ENCODE measurements around the gene SIGLEC15.
"Not testable (repeated sequence)": the region's sequence is repeated elsewhere in the genome, so short reads cannot be mapped to it uniquely, and the experiment has no call there.

The SIGLEC15 gene, protein sequence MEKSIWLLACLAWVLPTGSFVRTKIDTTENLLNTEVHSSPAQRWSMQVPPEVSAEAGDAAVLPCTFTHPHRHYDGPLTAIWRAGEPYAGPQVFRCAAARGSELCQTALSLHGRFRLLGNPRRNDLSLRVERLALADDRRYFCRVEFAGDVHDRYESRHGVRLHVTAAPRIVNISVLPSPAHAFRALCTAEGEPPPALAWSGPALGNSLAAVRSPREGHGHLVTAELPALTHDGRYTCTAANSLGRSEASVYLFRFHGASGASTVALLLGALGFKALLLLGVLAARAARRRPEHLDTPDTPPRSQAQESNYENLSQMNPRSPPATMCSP

DNA sequence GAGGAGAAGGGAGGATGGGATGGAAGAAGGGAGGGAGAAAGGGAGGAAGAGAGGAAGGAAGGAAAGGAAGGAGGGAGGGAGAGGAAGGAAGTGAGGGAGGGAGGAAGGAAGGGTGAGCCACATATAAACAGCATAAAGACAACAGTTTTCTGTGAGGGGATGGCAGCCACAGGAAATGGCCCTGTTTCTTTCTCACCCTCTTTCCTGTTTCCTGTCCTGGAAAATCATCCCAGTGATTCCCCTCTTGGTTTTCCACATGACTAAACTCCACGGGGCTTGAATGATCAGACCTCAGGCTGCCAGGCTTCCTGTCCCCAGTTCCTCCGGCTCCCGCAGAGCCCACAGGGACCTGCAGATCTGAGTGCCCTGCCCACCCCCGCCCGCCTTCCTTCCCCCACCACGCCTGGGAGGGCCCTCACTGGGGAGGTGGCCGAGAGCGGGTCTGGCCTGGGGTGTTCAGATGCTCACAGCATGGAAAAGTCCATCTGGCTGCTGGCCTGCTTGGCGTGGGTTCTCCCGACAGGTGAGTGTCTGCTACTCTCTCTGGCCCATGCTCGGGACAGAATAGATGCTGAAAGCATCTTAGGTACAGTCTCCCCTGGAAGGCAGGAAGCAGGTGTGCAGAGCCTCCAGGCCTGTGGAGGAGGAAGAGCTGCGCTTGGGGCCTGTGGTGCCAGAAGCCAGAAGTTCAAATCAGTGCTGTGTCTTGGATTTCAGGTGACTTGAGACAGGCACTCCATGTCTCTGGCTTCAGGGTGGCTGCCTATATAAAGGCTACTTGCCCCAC, at the start of gene SIGLEC15:
Gene SIGLEC15 (plus strand): TSS at position 418 of the 787 bp plus-strand sequence. CDS start 54 bp downstream, at position 472.
- no peak for DNase-seq (ENCODE audit: low read depth, low spot score)

DNA sequence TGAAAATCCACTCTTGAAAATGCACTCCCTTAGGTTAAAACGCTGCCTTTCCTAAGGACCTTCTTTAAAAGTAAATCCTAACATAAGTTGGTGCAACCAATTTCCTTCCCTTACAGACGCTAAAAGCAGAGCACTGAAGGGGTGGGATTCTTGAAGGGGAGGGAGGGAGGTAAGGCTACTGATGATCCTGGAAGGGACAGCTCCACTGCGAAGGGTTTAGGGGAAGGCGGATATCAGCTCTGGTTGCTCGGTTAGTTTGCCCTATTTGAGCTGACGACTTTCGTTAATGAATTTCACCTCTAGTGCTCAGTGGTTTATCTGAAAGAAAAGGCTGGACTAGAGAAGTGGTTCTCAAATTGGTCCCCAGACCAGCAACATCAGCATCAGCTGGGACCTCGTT, 49.7 kb upstream of the SIGLEC15 start:
- DNase-seq (ENCODE audit: low read depth, low spot score) = no peak

DNA sequence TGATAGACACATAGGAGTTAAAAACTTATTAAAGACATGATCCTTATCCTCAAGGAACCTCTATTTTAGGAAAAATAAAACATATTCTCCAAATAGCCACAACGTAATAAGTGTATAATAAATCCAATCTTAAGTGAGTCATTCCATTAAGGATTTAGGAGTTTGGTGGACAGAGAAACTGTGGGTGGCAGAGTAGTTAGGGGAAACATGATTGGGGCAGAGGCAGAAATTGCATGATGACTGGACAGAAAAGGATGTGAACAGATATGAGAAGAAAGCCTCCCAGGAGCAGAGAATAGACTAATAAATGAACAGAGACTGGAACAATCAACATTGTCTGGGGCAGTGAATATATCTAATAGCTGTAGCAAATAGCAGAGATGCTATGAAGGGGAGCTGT, 48.1 kb upstream of the SIGLEC15 start:
- no peak for DNase-seq (ENCODE audit: low read depth, low spot score)

DNA sequence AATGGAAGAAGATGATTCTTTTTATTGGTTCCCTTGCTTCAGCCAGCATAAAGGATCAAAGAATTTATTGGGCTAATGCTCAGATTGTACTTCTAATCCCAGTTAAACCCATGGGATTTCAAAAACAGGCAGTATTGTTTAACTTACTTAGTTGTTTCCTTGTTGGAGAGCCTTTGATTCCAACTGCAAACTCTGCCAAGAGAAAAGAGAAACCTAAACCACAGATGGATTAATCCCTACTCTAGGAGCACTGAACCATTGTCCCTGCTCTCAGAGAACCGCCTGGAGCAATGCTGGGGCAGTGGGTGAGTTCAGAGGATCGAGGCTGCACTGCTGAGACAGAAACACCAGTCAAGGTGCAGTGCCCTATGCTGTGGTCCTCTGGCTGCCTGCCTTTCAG, 44.9 kb upstream of the SIGLEC15 start:
- no peak for DNase-seq (ENCODE audit: low read depth, low spot score)

DNA sequence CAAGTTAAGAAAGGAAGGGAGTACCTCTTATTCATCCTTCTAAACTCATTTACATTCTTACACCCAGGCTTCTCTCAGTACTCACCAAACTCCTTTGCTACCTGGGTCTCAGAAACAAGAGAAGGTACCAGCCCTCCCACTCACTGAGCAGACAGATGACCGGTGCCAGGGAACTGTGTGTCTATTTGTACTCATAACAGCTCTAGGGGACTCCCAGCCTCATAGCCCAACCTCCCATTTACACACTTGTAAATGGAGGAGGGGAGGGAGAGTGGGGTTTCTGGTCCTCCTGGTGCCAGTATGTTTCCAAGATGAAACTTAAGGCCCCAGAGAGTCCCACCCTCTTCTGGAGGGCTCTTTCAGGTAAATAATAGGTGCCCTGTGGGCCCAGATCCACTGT, 42.8 kb upstream of the SIGLEC15 start:
- no peak for DNase-seq (ENCODE audit: low read depth, low spot score)

DNA sequence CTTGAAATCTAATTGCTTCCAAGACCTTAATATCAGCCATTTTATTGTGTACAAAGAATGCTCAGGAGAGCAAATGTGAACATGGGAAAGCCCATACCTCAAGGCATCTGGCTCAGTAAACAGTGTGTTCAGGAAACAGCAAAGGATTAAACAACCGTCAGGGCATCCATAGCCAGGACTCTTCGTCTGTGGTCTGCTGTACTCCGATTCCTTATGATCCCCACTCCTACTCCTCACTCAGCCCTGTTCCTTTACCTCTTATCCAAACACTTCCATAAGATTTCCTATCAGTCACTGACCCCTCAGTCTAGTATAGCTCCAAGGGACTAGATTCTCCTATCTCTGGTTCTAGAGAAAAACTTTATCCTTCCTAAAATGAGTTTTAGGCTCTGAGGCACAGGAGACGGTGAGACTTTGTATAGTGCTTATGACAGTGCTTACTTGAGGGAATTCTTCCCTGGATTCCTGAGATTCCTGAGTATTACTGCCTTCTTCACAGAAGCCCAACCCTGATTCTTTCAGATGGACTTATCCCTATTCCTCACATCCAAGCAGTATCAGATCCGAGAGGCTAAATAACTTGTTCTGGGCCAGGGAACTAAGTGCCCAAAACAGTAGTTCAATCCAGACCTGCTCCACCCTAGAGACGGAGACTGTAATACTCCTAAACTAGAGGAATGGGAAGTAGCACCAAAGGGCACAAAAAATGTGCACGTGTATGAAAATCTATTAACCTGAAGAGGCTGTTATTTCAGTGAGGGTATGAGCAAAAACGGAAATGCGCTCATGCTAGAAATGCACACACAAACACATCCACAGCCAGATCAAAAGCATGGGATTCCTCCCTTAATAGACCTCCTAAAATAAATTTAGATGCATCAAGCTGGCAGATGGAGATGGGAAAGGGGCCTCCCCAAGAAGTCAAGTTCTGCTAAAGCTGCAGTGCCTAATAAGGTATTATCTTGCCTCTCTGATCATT, 42.1 kb upstream of the SIGLEC15 start:
- DNase-seq (ENCODE audit: low read depth, low spot score) = peak; percentile 50

DNA sequence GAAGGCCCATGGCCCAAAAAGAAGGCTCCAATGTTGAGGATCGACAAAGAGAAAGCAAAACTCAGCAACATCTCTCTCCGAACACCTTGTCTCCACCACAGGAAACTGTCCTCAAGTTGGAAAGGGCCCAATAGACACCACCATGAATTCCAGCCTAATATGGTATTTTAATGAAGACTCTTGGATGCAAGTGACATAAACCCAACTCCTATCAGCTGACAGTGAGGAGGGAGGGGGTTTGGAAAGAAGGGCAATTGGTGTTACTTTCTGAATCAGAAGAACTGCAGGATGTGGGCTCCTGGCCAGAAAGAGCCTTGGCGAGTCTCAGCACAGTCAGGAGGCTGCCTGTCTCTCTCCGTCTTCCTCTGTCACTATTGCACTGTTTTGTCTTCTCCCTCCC, 40.3 kb upstream of the SIGLEC15 start:
- no peak for DNase-seq (ENCODE audit: low read depth, low spot score)

DNA sequence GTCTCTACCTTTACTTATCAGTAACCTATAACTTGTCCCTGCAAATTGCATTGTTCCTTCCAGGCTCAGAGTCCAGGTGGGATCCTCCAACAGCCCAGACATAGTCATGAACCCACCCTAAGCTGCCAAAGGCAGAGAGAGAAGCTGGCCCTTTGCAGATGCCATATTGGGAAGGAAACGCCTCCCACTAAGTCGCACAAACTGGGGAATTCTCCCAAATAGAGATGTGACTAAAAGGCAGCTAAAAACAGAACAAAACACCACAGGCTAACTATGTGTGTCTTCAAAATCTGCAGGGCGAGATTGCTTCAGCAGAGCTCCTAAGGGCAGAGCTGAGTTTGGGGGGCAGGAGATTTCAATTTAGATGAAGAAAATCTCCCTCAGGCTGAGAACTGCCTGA, 38.5 kb upstream of the SIGLEC15 start:
- no peak for DNase-seq (ENCODE audit: low read depth, low spot score)

DNA sequence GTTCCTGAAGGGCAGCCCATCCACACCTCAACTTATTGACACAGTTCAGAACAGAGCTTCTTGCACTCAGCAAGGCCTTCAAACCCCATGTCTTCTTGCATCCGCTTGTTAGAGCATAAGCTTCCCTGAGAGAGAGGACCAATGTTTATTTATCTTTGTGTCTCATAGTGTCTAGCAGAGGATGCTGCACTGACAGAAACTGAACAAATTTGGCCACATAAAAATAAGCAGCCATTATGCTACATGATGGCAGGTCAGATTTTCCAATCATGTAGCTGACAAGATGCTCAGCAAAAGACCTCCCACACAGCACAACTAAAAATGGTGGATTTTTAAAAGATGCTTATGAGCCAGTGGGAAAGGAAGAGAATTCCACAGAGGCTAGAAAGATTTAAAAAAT, 38.1 kb upstream of the SIGLEC15 start:
- DNase-seq (ENCODE audit: low read depth, low spot score) = no peak

DNA sequence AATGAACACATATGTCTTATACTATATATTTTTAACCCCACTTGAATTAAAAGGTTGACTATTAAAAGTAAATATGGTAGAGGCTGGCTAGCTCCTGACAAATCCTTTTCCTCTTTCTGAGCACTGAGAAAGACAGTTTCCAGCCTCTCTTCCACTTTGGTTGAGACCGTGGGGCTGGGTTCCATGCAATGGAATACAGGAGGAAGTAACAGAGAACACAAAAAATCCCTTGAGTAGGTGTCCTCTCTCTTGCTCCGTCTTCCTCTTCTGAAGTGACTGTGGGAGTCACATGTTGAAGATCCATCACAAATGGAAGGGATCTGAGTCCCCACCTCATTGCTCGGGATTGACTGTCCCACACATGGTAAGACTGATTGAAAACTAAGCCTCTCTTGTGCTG, 36.6 kb upstream of the SIGLEC15 start:
- DNase-seq (ENCODE audit: low read depth, low spot score) = no peak

DNA sequence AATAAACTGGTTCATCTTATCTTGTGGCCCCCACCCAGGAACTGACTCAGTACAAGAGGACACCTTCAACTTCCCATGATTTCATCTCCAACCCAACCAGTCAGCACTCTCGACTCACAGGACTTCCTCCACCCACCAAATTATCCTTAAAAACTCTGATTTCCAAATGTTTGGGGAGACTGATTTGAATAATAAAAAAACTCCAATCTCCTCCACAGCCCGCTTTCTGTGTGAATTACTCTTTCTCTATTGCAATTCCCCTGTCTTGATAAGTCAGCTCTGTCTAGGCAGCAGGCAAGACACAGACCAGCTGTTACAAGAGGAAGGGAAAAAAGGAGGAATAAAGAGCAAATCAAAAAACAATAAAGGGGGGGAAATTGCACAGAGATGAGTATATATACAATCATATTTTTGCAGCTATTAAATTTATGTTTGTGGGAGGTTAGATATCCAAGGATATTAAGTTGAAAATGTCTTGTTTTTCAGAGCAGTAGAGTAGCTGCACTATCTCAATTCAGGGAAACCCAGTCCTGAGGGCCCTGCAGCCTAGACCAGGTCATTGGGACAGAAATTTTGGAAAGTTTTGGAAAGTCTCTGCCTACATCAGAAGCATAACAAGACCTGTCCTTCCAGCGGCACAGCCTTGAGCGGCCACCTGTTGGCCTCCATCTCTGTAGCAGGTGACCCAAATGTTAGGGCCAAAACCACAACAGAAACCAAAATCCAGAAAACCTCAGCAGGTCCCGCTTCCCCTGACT, 32.8 kb upstream of the SIGLEC15 start:
- DNase-seq (ENCODE audit: low read depth, low spot score) = no peak

DNA sequence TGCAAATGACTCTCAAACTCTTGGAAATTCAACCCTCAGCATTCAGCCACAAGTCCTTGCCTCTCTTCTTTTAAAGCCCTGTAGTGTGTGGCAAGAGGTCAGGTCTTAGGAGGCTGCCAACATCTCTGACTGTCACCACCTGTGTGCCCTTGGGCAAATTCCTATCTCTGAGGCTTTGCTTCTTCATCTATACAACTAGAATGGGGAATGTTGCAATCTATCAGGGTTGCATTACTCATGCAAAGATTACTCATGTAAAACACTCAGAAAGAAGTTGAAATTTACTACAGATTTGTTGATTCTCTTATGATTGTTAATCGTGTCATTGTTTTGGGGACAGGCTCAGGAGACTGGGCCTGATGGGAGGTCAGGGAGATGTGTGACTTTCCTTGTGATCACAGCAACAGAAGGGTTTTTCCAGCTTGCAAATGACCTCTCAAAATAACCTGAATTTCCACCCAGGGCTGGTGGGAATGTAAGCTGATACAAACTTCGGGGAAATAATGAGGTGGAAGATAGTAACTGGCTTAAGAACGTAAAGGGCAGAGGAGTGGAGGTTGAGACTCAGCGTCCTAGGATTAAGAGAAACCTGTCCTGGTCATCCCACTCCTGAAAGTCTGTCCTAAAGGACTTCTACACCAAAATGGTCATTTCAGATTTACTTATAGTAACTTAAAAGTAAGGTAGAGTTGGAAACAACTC, 32.1 kb upstream of the SIGLEC15 start:
- no peak for DNase-seq (ENCODE audit: low read depth, low spot score)

DNA sequence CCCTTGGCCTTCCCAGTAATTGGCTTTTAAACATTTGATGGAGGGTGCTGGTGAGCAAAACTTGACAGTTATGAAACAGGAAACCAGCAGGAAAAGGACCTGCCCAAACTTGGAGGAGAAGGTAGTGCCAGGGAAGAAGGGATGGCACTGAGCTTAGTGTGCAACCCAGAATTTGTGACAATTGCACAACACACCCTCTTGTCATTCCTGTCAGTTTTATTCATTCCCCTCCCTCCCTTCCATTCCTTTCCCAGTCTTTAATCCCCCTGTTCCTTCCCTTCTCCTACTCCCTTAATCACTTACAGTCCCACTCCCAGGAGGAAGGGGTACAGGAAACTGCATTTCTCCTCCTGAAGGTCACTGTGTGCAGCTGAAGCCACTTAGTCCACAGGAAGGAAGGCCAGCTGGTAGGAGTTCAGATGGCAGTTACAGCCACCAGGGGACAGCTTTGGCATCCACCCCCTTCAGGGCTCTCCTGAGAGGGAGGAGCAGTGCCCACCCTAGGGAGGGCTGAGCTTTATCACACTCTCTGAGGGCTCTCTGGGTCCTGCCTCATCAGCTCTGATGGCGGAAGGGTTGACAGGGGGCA, 24.0 kb upstream of the SIGLEC15 start:
- no peak for DNase-seq (ENCODE audit: low read depth, low spot score)

DNA sequence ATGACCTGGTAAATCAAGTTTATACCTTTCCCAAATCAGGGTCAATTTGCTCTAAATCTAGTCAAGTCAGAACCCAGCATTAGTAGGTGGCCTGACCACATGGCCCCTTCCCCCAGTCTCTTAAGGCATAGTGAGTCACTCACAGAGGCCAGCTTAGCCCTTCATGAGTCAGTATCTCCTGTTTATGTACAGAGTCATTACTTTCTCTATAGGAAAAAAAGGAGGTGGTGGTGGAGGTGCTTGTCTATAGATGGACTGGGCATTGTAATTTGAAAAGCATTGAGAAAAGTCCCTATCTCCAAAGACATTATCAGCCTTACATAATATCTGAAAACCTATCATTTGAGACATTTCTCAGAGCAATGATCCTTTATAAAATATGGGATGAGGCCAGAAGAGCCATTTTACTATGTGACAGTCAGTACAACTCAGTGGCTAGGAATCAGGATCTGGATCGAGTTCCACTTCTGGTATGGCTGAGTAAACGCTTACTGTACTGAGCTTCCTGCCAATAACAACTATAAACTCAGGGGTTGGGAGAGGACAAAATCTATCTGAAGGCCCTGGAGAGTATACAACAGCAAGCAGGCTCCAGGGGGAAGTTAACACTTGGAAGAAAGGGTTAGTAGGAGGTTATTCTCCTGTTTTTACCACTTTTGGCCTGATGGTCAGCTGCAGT, 22.5 kb upstream of the SIGLEC15 start:
- no peak for DNase-seq (ENCODE audit: low read depth, low spot score)

DNA sequence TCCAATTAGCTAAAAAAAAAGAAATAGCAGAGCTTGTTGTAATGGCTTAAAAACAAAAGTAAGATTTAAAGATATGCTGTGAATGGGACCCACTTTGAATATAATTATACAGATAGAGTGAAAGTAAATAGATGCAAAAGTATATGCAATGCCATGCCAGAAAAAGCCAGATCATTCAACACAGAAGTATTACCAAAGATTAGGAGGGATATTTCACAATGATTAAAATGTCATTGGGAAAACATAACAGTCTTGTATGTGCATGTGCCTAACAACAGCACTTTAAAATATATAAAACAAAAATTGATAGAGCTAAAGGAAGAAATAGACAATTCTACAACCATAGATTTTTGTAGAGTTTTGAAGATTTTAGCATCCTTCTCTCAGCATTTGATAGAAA, 19.9 kb upstream of the SIGLEC15 start:
- DNase-seq (ENCODE audit: low read depth, low spot score) = no peak

DNA sequence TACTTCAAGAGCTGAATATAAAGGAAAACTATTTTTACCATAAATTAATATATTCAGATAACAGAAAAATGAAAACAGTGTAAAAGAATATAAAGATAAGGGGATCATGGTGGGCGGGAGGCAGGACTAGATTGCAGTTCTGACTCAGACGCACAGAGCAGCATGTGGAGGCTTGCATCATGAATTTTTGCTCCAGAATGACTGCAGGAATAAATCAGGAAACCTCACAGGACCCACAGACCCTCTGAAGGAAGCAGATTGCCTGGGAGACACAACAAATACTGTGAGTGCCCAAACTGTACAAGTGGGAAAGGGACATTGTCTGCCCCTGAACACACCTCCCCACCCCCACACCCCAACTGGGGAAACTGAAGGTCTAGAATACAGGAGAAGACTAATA, 19.2 kb upstream of the SIGLEC15 start:
- no peak for DNase-seq (ENCODE audit: low read depth, low spot score)

DNA sequence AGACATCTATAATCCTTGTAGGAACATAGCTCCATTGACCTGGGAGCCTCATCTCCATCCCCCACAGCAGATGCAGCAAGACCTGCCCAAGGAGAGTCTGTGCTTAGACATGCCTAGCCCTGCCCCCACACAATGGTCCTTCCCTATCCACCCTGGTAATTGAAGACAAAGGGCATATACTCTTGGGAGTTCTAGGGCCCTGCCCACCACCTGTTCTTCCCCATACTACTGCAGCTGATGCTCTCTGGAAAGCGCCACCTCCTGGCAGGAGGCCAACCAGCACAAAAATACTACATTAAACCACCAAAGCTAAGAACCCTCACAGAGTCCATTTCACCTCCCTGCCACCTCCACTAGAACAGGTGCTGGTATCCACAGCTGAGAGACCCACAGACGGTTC, 18.3 kb upstream of the SIGLEC15 start:
- DNase-seq (ENCODE audit: low read depth, low spot score) = peak; percentile 57

DNA sequence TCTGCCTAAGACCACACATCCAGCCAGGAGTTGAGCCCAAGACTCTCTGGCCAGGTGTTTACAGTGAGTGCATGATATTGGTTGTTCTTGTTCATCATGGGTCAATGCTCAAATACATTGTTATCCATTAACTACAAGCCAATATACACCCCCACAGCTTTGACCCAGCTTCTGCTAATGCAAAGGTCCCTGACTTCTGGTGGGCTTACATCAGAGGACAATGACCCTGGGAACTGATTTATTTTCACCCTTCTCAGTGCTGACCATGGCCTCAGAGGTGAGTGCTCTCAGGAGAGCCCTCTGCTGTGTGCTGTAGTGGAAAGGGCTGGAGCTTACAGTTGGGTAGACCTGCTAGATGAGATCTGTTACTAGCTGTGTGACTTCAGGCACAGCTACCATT, 10.7 kb upstream of the SIGLEC15 start:
- not testable (repeated sequence) for DNase-seq (ENCODE audit: low read depth, low spot score)

DNA sequence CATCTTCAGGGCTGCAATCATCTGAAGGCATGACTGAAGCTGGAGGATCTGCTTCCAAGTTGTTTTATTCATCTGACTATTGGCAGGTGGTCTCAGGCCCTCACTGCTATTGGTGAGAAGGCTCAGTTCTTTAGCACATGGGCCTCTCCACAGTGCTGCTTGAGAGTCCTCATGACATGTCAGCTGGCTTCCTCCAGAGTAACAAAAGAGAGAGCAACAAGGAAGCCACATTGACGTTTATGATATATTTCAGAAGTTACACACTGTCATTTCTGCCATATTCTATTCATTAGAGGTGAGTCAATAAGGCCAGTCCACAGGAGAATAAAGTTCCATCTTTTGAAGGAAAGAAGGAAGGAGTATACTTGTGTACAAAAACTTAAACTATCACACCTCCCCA, 7.9 kb upstream of the SIGLEC15 start:
- no peak for DNase-seq (ENCODE audit: low read depth, low spot score)

DNA sequence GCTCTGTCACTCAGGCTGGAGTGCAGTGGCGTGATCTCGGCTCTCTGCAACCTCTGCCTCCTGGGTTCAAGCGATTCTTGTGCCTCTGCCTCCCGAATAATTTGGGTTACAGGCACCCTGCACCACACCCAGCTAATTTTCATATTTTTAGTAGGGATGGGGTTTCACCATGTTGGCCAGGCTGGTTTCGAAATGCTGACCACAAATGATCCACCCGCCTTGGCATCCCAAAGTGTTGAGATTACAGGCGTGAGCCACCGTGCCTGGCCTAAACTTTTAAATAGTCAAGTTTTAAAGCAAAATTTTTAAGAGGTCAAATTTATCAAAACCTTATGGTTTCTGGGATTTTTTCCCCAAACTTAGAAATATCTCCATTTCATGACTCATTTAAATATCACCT, 6.7 kb upstream of the SIGLEC15 start:
- not testable (repeated sequence) for DNase-seq (ENCODE audit: low read depth, low spot score)
